HepG2 (cell line): Measurements from ENCODE around the gene ASPHD1. TPM values are rescaled to one million over a fixed set of nuclear protein-coding genes. Genes with fewer than 3 reads are reported as not detected.

Source experiments
- DZIP1 ChIP-seq: sonication (generic); formaldehyde crosslinking; IDR thresholded peaks from 2 replicates; pipeline ENCODE4 v1.5.0; 2020; ENCODE audit warnings: mild to moderate bottlenecking, missing genetic modification reagents
- FOSL1 ChIP-seq: sonication (generic); formaldehyde crosslinking; IDR thresholded peaks from 2 replicates; pipeline ENCODE4 v1.9.0; 2021; ENCODE audit warnings: missing genetic modification reagents, borderline replicate concordance
- LRRFIP1 ChIP-seq: sonication (generic); formaldehyde crosslinking; conservative IDR thresholded peaks from 2 replicates; pipeline ENCODE4 v1.4.0; 2020; ENCODE audit warnings: missing genetic modification reagents
- MTF2 ChIP-seq: sonication (generic); formaldehyde crosslinking; IDR thresholded peaks from 2 replicates; pipeline ENCODE4 v1.5.0; 2020; ENCODE audit warnings: missing genetic modification reagents, borderline replicate concordance
- MZF1 ChIP-seq: sonication (generic); formaldehyde crosslinking; IDR thresholded peaks from 2 replicates; pipeline ENCODE4 v1.8.1; 2023; ENCODE audit warnings: mild to moderate bottlenecking, missing genetic modification reagents, borderline replicate concordance
- NR2F1 ChIP-seq, 2 experiments: fragments of 450-650 bp in 1 of 2; formaldehyde crosslinking in 1 of 2; IDR thresholded peaks; 2 replicates each; pipeline versions ENCODE4 v1.5.0 to v1.6.1; 2016 to 2020; ENCODE audit warnings: mild to moderate bottlenecking in 1 of 2, missing compliant biosample characterization in 1 of 2, missing genetic modification reagents in 1 of 2, moderate library complexity in 1 of 2
- TBX2 ChIP-seq: sonication (generic); formaldehyde crosslinking; IDR thresholded peaks from 2 replicates; pipeline ENCODE4 v1.5.0; 2020; ENCODE audit warnings: missing genetic modification reagents, mild to moderate bottlenecking, borderline replicate concordance
- ZNF142 ChIP-seq: sonication (generic); formaldehyde crosslinking; IDR thresholded peaks from 2 replicates; pipeline ENCODE4 v1.4.0; 2020; ENCODE audit warnings: missing genetic modification reagents
- ZNF354B ChIP-seq: sonication (generic); formaldehyde crosslinking; IDR thresholded peaks from 2 replicates; pipeline ENCODE4 v1.8.0; 2022; ENCODE audit warnings: mild to moderate bottlenecking, missing genetic modification reagents
- ZNF546 ChIP-seq: sonication (generic); formaldehyde crosslinking; conservative IDR thresholded peaks from 2 replicates; pipeline ENCODE4 v1.8.1; 2023; ENCODE audit warnings: mild to moderate bottlenecking, missing genetic modification reagents
- ZNF549 ChIP-seq: sonication (generic); formaldehyde crosslinking; IDR thresholded peaks from 2 replicates; pipeline ENCODE4 v1.5.0; 2020; ENCODE audit warnings: missing genetic modification reagents
- ZNF776 ChIP-seq: sonication (generic); formaldehyde crosslinking; IDR thresholded peaks from 2 replicates; pipeline ENCODE4 v1.4.0; 2020; ENCODE audit warnings: mild to moderate bottlenecking, missing genetic modification reagents
- ZXDC ChIP-seq: sonication (generic); formaldehyde crosslinking; IDR thresholded peaks from 2 replicates; pipeline ENCODE4 v1.5.0; 2020; ENCODE audit warnings: mild to moderate bottlenecking, missing genetic modification reagents
- polyA plus RNA-seq, 8 experiments: library from polyadenylated mRNA; depleted of rRNA in 3 of 8; stranded (reverse) in 7 of 8; unstranded in 1 of 8; fragments of >200 nt; fragmentation: Illumina TruSeq in 4 of 8; extraction: Trizol in 4 of 8; gene quantifications; 2 replicates each; pipeline versions ENCODE4 v1.2.1 to v1.2.3, GENCODE V29; 2011 to 2016; ENCODE audit warnings: low read depth in 4 of 8, missing spikeins in 1 of 8, mixed read lengths in 1 of 8; ENCODE audit not compliant: insufficient read depth in 1 of 8
- total RNA-seq, 5 experiments: library from RNA; depleted of rRNA; stranded (reverse); fragments of >200 nt; fragmentation: Illumina TruSeq; extraction: Trizol; gene quantifications; 2 replicates each; pipeline ENCODE4 v1.2.3, GENCODE V29; 2016; ENCODE audit warnings: low read depth in 1 of 5

ASPHD1 gene
- total and polyA plus RNA-seq, 2 of the 13 experiments (the other 11 are each of a cell fraction or from before 2014, with no cell fraction given) = 13.1 to 19.7 TPM

- TF ChIP-seq DZIP1 = no peak
- no peak for TF ChIP-seq ZNF776
- peak in 1 of 2 experiments; percentile 50; a peak in 3 of 4 replicates for TF ChIP-seq NR2F1 (CRISPR knock-in tag; IDR thresholded peaks at IDR 0.05)
- TF ChIP-seq LRRFIP1 = no peak
- no peak for TF ChIP-seq ZNF546 (CRISPR knock-in tag)
- no peak for TF ChIP-seq MZF1
- no peak for TF ChIP-seq ZNF549
- 0 out of 2 replicates have a peak, but pooled peaks have one; percentile 14 for TF ChIP-seq ZNF354B (CRISPR knock-in tag)
- TF ChIP-seq FOSL1 (CRISPR knock-in tag) = no peak
- TF ChIP-seq MTF2 = no peak
- TF ChIP-seq ZNF142 (CRISPR knock-in tag) = no peak
- TF ChIP-seq TBX2 (CRISPR knock-in tag) = peak; percentile 89
- no peak for TF ChIP-seq ZXDC (CRISPR knock-in tag)
These were observed 8.5 kb upstream of the ASPHD1 start (continued) for GRCh38 chr16:29891525-29892457.
